HS-27A (cell line): Measurements from ENCODE around the gene ABCC4.

Experiments
- DNase-seq: peaks from one replicate; pipeline ENCODE4 v3.0.0-alpha.2; 2012; ENCODE audit warnings: low read depth, missing footprints

Gene ABCC4

GRCh38 chr13:95301183-95301967, at the start of gene ABCC4:
Gene ABCC4 (minus strand): TSS chr13:95301451. CDS start chr13:95301314, 137 bp downstream.
- peak; percentile 34 for DNase-seq

GRCh38 chr13:95349267-95349666, 48.0 kb upstream of the ABCC4 start:
- DNase-seq = no peak

GRCh38 chr13:95343944-95344343, 42.7 kb upstream of the ABCC4 start:
- DNase-seq = no peak

GRCh38 chr13:95341441-95341840, 40.2 kb upstream of the ABCC4 start:
- DNase-seq = peak; percentile 14

- no peak for DNase-seq
Measured at GRCh38 chr13:95338905-95339304, 37.7 kb upstream of the ABCC4 start.

GRCh38 chr13:95337597-95337996, 36.3 kb upstream of the ABCC4 start:
- DNase-seq = no peak

GRCh38 chr13:95335667-95336066, 34.4 kb upstream of the ABCC4 start:
- peak; percentile 23 for DNase-seq

GRCh38 chr13:95328386-95328785, 27.1 kb upstream of the ABCC4 start:
- DNase-seq = no peak

- DNase-seq = no peak
Measured at GRCh38 chr13:95327190-95327589, 25.9 kb upstream of the ABCC4 start.

GRCh38 chr13:95326695-95327094, 25.4 kb upstream of the ABCC4 start:
- no peak for DNase-seq

GRCh38 chr13:95325485-95325884, 24.2 kb upstream of the ABCC4 start:
- no peak for DNase-seq

- DNase-seq = no peak
Measured at GRCh38 chr13:95323930-95324662, 22.8 kb upstream of the ABCC4 start.

- no peak for DNase-seq
Measured at GRCh38 chr13:95319551-95320274, 18.5 kb upstream of the ABCC4 start.

- no peak for DNase-seq
Measured at GRCh38 chr13:95317039-95317989, 16.1 kb upstream of the ABCC4 start.

- DNase-seq = no peak
Measured at GRCh38 chr13:95315752-95316151, 14.5 kb upstream of the ABCC4 start.

GRCh38 chr13:95307507-95307906, 6.3 kb upstream of the ABCC4 start:
- DNase-seq = no peak

- no peak for DNase-seq
Measured at GRCh38 chr13:95304453-95304852, 3.2 kb upstream of the ABCC4 start.

- no peak for DNase-seq
Measured at GRCh38 chr13:95301968-95302393, 730 bp upstream of the ABCC4 start.

- no peak for DNase-seq
Measured at GRCh38 chr13:95300625-95301182, 547 bp downstream of the ABCC4 start.

GRCh38 chr13:95298971-95299621, 2.2 kb downstream of the ABCC4 start:
- DNase-seq = peak; percentile 51
